WERI-Rb-1 (cell line): ENCODE results near the gene CCDC87.
"Not testable (repeated sequence)": the region's sequence is repeated elsewhere in the genome, so short reads cannot be mapped to it uniquely, and the experiment has no call there.

Experiments used
- DNase-seq: peaks from one replicate; pipeline ENCODE4 v3.0.0-alpha.2; 2020
- H3K27ac ChIP-seq: fragments of 250-450 bp; sonication (Bioruptor Pico); 2 replicates; pipeline ENCODE4 v1.5.1; 2020; ENCODE audit warnings: mild to moderate bottlenecking, moderate library complexity
- H3K27me3 ChIP-seq: fragments of 250-450 bp; sonication (Bioruptor Pico); 2 replicates; pipeline ENCODE4 v1.5.1; 2021; ENCODE audit warnings: mild to moderate bottlenecking, low read depth, moderate library complexity; ENCODE audit not compliant: insufficient read depth, severe bottlenecking
- H3K36me3 ChIP-seq: fragments of 250-450 bp; sonication (Bioruptor Pico); 2 replicates; pipeline ENCODE4 v1.5.1; 2020; ENCODE audit warnings: mild to moderate bottlenecking, moderate library complexity
- H3K4me3 ChIP-seq: 2 replicates; pipeline ENCODE4 v1.5.1; 2011; ENCODE audit warnings: low read depth, mild to moderate bottlenecking, control low read depth, low read length
- H3K9me3 ChIP-seq: fragments of 250-450 bp; sonication (Bioruptor Pico); 2 replicates; pipeline ENCODE4 v1.5.1; 2021; ENCODE audit warnings: mild to moderate bottlenecking, moderate library complexity; ENCODE audit not compliant: severe bottlenecking
- TF ChIP-seq, protein P1 (sequence below): IDR thresholded peaks from 2 replicates; pipeline ENCODE4 v1.5.1; 2011; ENCODE audit warnings: low read depth, mild to moderate bottlenecking, control low read depth, inconsistent platforms, low read length

CCDC87 gene

GRCh38 chr11:66607126-66607834 is 14.4 kb upstream of the CCDC87 start:
- Histone ChIP-seq H3K4me3 (no peak overlapping the region), H3K27ac (no peak overlapping the region), H3K27me3 (no peaks in the 10 kb centered on the region), H3K36me3 (no peaks in the 10 kb centered on the region), H3K9me3 (peaks cover 20% of the 10 kb centered on the region)
- TF ChIP-seq, protein P1, sequence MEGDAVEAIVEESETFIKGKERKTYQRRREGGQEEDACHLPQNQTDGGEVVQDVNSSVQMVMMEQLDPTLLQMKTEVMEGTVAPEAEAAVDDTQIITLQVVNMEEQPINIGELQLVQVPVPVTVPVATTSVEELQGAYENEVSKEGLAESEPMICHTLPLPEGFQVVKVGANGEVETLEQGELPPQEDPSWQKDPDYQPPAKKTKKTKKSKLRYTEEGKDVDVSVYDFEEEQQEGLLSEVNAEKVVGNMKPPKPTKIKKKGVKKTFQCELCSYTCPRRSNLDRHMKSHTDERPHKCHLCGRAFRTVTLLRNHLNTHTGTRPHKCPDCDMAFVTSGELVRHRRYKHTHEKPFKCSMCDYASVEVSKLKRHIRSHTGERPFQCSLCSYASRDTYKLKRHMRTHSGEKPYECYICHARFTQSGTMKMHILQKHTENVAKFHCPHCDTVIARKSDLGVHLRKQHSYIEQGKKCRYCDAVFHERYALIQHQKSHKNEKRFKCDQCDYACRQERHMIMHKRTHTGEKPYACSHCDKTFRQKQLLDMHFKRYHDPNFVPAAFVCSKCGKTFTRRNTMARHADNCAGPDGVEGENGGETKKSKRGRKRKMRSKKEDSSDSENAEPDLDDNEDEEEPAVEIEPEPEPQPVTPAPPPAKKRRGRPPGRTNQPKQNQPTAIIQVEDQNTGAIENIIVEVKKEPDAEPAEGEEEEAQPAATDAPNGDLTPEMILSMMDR: no peak
- no peak for DNase-seq

GRCh38 chr11:66606608-66607007 is 13.7 kb upstream of the CCDC87 start:
- H3K36me3 ChIP-seq, H3K27me3 ChIP-seq, H3K4me3 ChIP-seq, H3K27ac ChIP-seq, DNase-seq: not testable (repeated sequence)
- H3K9me3 ChIP-seq: peaks cover 20% of the 10 kb centered on the region

- no peak for DNase-seq
- H3K9me3 ChIP-seq: peaks cover 10% of the 10 kb centered on the region
- TF ChIP-seq, protein P1: no peak
- H3K36me3 ChIP-seq: no peaks in the 10 kb centered on the region
- H3K27me3 ChIP-seq: no peaks in the 10 kb centered on the region
- no peak overlapping the region for H3K4me3 ChIP-seq
- H3K27ac ChIP-seq: no peak overlapping the region
Observed at GRCh38 chr11:66604155-66604554, 11.3 kb upstream of the CCDC87 start.

- no peaks in the 10 kb centered on the region for H3K9me3 ChIP-seq
- H3K27ac ChIP-seq: no peak overlapping the region
- no peak overlapping the region for H3K4me3 ChIP-seq
- no peaks in the 10 kb centered on the region for H3K36me3 ChIP-seq
- TF ChIP-seq, protein P1: no peak
- H3K27me3 ChIP-seq: no peaks in the 10 kb centered on the region
- DNase-seq: no peak
Observed at GRCh38 chr11:66603072-66603471, 10.2 kb upstream of the CCDC87 start.

- Histone ChIP-seq H3K27me3 (no peaks in the 10 kb centered on the region), H3K4me3 (no peak overlapping the region), H3K27ac (no peak overlapping the region), H3K36me3 (no peaks in the 10 kb centered on the region), H3K9me3 (peaks cover 8% of the 10 kb centered on the region)
- TF ChIP-seq, protein P1: no peak
- DNase-seq: no peak
Observed at GRCh38 chr11:66600631-66601233, 7.9 kb upstream of the CCDC87 start.

DNA sequence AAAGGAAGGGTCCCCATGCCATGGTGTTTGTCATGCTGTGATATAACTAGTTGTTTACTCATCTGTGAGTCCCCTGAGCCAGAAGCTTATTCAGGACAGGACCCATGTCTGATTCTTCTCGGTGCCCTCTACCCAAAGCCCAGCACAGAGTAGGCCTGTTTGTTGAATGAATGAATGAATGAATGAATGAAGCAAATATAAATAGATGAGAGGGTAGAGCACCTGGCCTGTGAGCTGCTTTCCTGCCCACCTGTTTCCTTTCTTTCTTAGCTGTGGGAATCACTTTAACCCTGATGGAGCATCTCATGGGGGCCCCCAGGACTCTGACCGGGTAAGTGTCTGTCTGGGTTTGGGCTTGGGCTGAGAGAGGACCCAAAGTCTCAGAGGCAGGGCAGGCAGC is 7.4 kb upstream of the CCDC87 start:
- peaks cover 8% of the 10 kb centered on the region for H3K9me3 ChIP-seq
- no peak overlapping the region for H3K4me3 ChIP-seq
- no peak overlapping the region for H3K27ac ChIP-seq
- no peak for DNase-seq
- H3K27me3 ChIP-seq: no peaks in the 10 kb centered on the region
- TF ChIP-seq, protein P1: no peak
- no peaks in the 10 kb centered on the region for H3K36me3 ChIP-seq
